OCI-LY3 (cell line): ENCODE results near the gene GPD2.

ENCODE experiments used
- CTCF ChIP-seq: fragments of 200-600, 300-600 bp; sonication (generic); IDR thresholded peaks from 2 replicates; pipeline ENCODE4 v1.5.1; 2014; ENCODE audit warnings: antibody characterized with exemption, low read length, low read depth
- EZH2phosphoT487 ChIP-seq: fragments of 200-600 bp; shearing (Covaris generic); IDR thresholded peaks from 2 replicates; pipeline ENCODE4 v1.6.1; 2018; ENCODE audit warnings: antibody characterized with exemption, mixed run types, low read depth

GRCh38 chr2:156470975-156471583 is 34.9 kb downstream of the GPD2 start:
- TF ChIP-seq CTCF, result no peak
- TF ChIP-seq EZH2phosphoT487, result no peak
